NCI-H774 (cell line): Measurements from ENCODE around the gene SCCPDH.
"Not testable (repeated sequence)": the region's sequence is repeated elsewhere in the genome, so short reads cannot be mapped to it uniquely, and the experiment has no call there.

Source experiments
- DNase-seq: peaks from one replicate; lab custom pipeline; 2025; lab: John Stamatoyannopoulos, UW

The SCCPDH gene

GRCh38 chr1:246705368-246705767 lies 18.8 kb upstream of the SCCPDH start:
- DNase-seq = no peak

GRCh38 chr1:246708166-246708565 lies 16.0 kb upstream of the SCCPDH start:
- no peak for DNase-seq

- no peak for DNase-seq
Observed at GRCh38 chr1:246709196-246709595, 15.0 kb upstream of the SCCPDH start.

GRCh38 chr1:246709835-246710234 lies 14.4 kb upstream of the SCCPDH start:
- no peak for DNase-seq

GRCh38 chr1:246711548-246712003 lies 12.6 kb upstream of the SCCPDH start:
- no peak for DNase-seq

- not testable (repeated sequence) for DNase-seq
Observed at GRCh38 chr1:246712428-246712827, 11.8 kb upstream of the SCCPDH start.

GRCh38 chr1:246719361-246719760 lies 4.8 kb upstream of the SCCPDH start:
- DNase-seq = not testable (repeated sequence)

GRCh38 chr1:246720814-246721213 lies 3.4 kb upstream of the SCCPDH start:
- not testable (repeated sequence) for DNase-seq

- DNase-seq = no peak
Observed at GRCh38 chr1:246722720-246723119, 1.5 kb upstream of the SCCPDH start.

- DNase-seq = no peak
Observed at GRCh38 chr1:246724731-246725095, 504 bp downstream of the SCCPDH start.

GRCh38 chr1:246725191-246725590 lies 982 bp downstream of the SCCPDH start:
- DNase-seq = no peak

- DNase-seq = no peak
Observed at GRCh38 chr1:246726255-246726679, 2.1 kb downstream of the SCCPDH start.

- no peak for DNase-seq
Observed at GRCh38 chr1:246726881-246727280, 2.7 kb downstream of the SCCPDH start.

- DNase-seq = no peak
Observed at GRCh38 chr1:246727594-246727993, 3.4 kb downstream of the SCCPDH start.

GRCh38 chr1:246728311-246728710 lies 4.1 kb downstream of the SCCPDH start:
- DNase-seq = no peak

GRCh38 chr1:246729040-246729439 lies 4.8 kb downstream of the SCCPDH start:
- DNase-seq = not testable (repeated sequence)

GRCh38 chr1:246730839-246731238 lies 6.6 kb downstream of the SCCPDH start:
- no peak for DNase-seq

GRCh38 chr1:246731873-246732272 lies 7.7 kb downstream of the SCCPDH start:
- not testable (repeated sequence) for DNase-seq

- DNase-seq = no peak
Observed at GRCh38 chr1:246733704-246734103, 9.5 kb downstream of the SCCPDH start.

GRCh38 chr1:246734866-246735265 lies 10.7 kb downstream of the SCCPDH start:
- no peak for DNase-seq

- DNase-seq = no peak
Observed at GRCh38 chr1:246735735-246736134, 11.5 kb downstream of the SCCPDH start.

- no peak for DNase-seq
Observed at GRCh38 chr1:246742396-246742795, 18.2 kb downstream of the SCCPDH start.

- not testable (repeated sequence) for DNase-seq
Observed at GRCh38 chr1:246746155-246746554, 21.9 kb downstream of the SCCPDH start.

GRCh38 chr1:246748006-246748405 lies 23.8 kb downstream of the SCCPDH start:
- no peak for DNase-seq

GRCh38 chr1:246748867-246749266 lies 24.7 kb downstream of the SCCPDH start:
- DNase-seq = peak; percentile 75
